ENCODE data around the gene IVL.

Gene IVL

GRCh38 chr1:152899027-152899426 lies 9.3 kb upstream of the IVL start:
- DNase-seq: no peak

- no peak for DNase-seq
Observed at GRCh38 chr1:152899883-152900282, 8.5 kb upstream of the IVL start.

- DNase-seq: no peak
Observed at GRCh38 chr1:152901631-152902030, 6.7 kb upstream of the IVL start.

- no peak for DNase-seq
Observed at GRCh38 chr1:152902636-152903035, 5.7 kb upstream of the IVL start.

- no peak for DNase-seq
Observed at GRCh38 chr1:152904688-152905440, 3.5 kb upstream of the IVL start.

- DNase-seq: no peak
Observed at GRCh38 chr1:152906023-152906565, 2.3 kb upstream of the IVL start.

- no peak for DNase-seq
Observed at GRCh38 chr1:152909206-152909605, 860 bp downstream of the IVL start.

- no peak for DNase-seq
Observed at GRCh38 chr1:152912471-152912870, 4.1 kb downstream of the IVL start.

- DNase-seq: no peak
Observed at GRCh38 chr1:152912900-152913299, 4.6 kb downstream of the IVL start.

- DNase-seq: no peak
Observed at GRCh38 chr1:152917794-152918193, 9.4 kb downstream of the IVL start.

GRCh38 chr1:152919071-152919470 lies 10.7 kb downstream of the IVL start:
- no peak for DNase-seq

GRCh38 chr1:152924191-152924590 lies 15.8 kb downstream of the IVL start:
- DNase-seq: no peak

GRCh38 chr1:152926091-152926490 lies 17.7 kb downstream of the IVL start:
- DNase-seq: no peak

- DNase-seq: no peak
Observed at GRCh38 chr1:152928671-152929070, 20.3 kb downstream of the IVL start.

GRCh38 chr1:152932170-152932811 lies 23.9 kb downstream of the IVL start:
- no peak for DNase-seq

GRCh38 chr1:152933196-152933595 lies 24.9 kb downstream of the IVL start:
- no peak for DNase-seq

GRCh38 chr1:152940614-152941013 lies 32.3 kb downstream of the IVL start:
- DNase-seq: no peak

- DNase-seq: no peak
Observed at GRCh38 chr1:152941037-152941711, 32.8 kb downstream of the IVL start.

GRCh38 chr1:152942161-152942560 lies 33.8 kb downstream of the IVL start:
- no peak for DNase-seq

GRCh38 chr1:152946248-152946647 lies 37.9 kb downstream of the IVL start:
- DNase-seq: no peak

- no peak for DNase-seq
Observed at GRCh38 chr1:152946651-152947256, 38.4 kb downstream of the IVL start, which contains the start of gene SPRR5. Gene SPRR5 (plus strand): TSS chr1:152947206. CDS start chr1:152948555, 1,349 bp downstream.

GRCh38 chr1:152951711-152952110 lies 43.4 kb downstream of the IVL start:
- DNase-seq: no peak

- no peak for DNase-seq
Observed at GRCh38 chr1:152953761-152954160, 45.4 kb downstream of the IVL start.

Data from activated CD4-positive, alpha-beta T cell treated with anti-CD3 and anti-CD28 coated beads, Interleukin-2, amount 50 U/mL, for 4 hours (primary cell).